ENCODE measurements around the gene VEZF1.

VEZF1 gene

DNA sequence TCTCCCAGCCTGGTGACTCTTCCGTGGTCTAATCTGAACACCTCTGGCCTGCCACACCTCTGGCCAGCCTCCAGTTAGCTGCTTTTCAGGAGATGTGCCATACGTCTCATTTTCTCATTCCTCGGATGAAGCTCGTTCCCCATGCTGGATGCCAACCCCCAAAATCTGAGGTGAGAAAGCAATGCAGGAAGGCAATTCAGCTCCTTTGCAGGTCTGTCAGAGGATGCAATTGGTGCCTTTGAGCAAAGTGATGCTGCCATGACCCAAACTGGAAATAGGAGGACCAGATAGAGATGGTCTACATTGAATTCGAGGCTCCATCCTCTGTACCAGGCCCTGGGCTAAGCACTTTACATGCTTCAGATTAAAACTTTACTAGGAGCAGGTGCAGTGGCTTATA lies 21.8 kb downstream of the VEZF1 start:
- Histone ChIP-seq H3K27ac (ENCODE audit: low read depth, low read length) (no peak overlapping the region), H3K27me3 (ENCODE audit: insufficient read depth, low read length, poor library complexity) (no peaks in the 10 kb centered on the region), H3K18ac (ENCODE audit: low read length) (no peak overlapping the region), H2AK5ac (ENCODE audit: low read length) (no peak overlapping the region), H4K8ac (ENCODE audit: low read depth, low read length) (no peak overlapping the region), H3K9ac (ENCODE audit: low read length) (no peak overlapping the region), H2BK15ac (replicated peaks; ENCODE audit: low read depth) (no peak overlapping the region), H3K4me3 (ENCODE audit: low read length) (no peak overlapping the region), H3K23ac (ENCODE audit: low read length) (no peak overlapping the region), H2BK120ac (ENCODE audit: low read depth, low read length) (no peak overlapping the region), H3K4me2 (ENCODE audit: low read length) (no peak overlapping the region), H3K79me1 (ENCODE audit: low read length) (no peaks in the 10 kb centered on the region), H3K79me2 (ENCODE audit: control insufficient read depth, insufficient read depth, low read length) (no peaks in the 10 kb centered on the region), H3K56ac (ENCODE audit: low read length) (no peak overlapping the region), H3K4me1 (ENCODE audit: control insufficient read depth, low read depth, low read length) (no peaks in the 10 kb centered on the region), H3K4ac (ENCODE audit: low read depth, low read length) (no peak overlapping the region), H2BK5ac (ENCODE audit: low read length) (no peak overlapping the region), H3K36me3 (ENCODE audit: control insufficient read depth, insufficient read depth, low read length) (no peaks in the 10 kb centered on the region), H4K5ac (ENCODE audit: low read length) (no peak overlapping the region)
- DNase-seq = no peak
- no CpG with 5 or more reads among the region's 5 CpGs for WGBS (ENCODE audit: extremely low coverage, insufficient coverage, low lambda C conversion rate)

DNA sequence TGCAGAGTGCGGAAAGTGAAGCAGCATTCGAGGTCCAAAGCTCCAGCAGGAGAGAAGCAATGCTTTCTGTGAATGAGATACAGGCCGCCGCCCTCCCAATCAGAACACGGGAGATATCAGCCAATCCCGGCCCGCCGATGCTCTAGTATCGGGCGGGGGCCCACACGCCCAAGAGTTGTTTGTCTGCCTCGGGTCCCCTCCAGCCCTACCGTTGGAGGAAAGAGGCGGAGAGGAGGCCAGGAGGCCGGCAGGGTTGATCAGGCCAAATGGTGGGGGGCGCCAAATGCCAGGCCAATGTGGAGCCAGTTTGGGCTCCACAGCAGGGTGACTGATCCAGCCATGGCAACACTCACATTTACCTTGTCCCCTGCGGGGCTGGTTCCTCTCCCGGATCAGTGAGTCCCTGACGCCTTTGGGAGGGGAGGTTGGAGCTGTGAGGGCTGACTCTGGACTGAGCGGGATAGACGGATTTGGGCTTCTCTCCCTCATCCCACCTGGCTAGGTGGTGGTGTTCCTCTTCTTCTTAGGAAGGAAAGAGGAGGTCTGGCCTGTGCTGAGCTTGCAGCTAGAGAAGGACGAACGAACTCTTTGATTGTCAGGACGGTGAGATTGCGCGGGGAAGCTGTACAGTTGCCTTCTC lies 22.4 kb downstream of the VEZF1 start:
- Histone ChIP-seq H3K27ac (ENCODE audit: low read depth, low read length) (no peak overlapping the region), H3K27me3 (ENCODE audit: insufficient read depth, low read length, poor library complexity) (no peaks in the 10 kb centered on the region), H3K4me1 (ENCODE audit: control insufficient read depth, low read depth, low read length) (no peaks in the 10 kb centered on the region), H2BK15ac (replicated peaks; ENCODE audit: low read depth) (no peak overlapping the region), H3K4ac (ENCODE audit: low read depth, low read length) (no peak overlapping the region), H3K36me3 (ENCODE audit: control insufficient read depth, insufficient read depth, low read length) (no peaks in the 10 kb centered on the region), H4K5ac (ENCODE audit: low read length) (no peak overlapping the region), H2BK5ac (ENCODE audit: low read length) (no peak overlapping the region), H3K79me1 (ENCODE audit: low read length) (no peaks in the 10 kb centered on the region), H2AK5ac (ENCODE audit: low read length) (no peak overlapping the region), H3K23ac (ENCODE audit: low read length) (no peak overlapping the region), H3K56ac (ENCODE audit: low read length) (no peak overlapping the region), H3K9ac (ENCODE audit: low read length) (no peak overlapping the region), H3K79me2 (ENCODE audit: control insufficient read depth, insufficient read depth, low read length) (no peaks in the 10 kb centered on the region), H3K18ac (ENCODE audit: low read length) (no peak overlapping the region), H3K4me3 (ENCODE audit: low read length) (no peak overlapping the region), H3K4me2 (ENCODE audit: low read length) (no peak overlapping the region), H4K8ac (ENCODE audit: low read depth, low read length) (no peak overlapping the region), H2BK120ac (ENCODE audit: low read depth, low read length) (no peak overlapping the region)
- DNase-seq = no peak
- no CpG with 5 or more reads among the region's 26 CpGs for WGBS (ENCODE audit: extremely low coverage, insufficient coverage, low lambda C conversion rate)

DNA sequence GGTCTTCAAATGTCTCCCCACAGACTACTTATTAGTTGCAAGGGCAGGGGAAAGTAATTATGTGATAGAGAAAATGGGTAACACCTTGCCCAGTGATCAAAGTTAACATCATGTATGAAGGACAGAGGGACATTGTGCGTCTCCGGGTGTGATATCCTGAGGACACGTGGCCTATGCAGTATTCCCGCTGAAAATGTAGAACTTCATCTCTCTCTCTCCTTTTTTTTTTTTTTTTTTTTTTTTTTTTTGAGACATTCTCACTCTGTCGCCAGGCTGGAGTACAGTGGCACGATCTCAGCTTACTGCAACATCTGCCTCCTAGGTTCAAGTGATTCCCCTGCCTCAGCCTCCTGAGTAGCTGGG lies 24.9 kb downstream of the VEZF1 start:
- no peak overlapping the region for H4K8ac ChIP-seq (ENCODE audit: low read depth, low read length)
- no peak overlapping the region for H3K4ac ChIP-seq (ENCODE audit: low read depth, low read length)
- H2AK5ac ChIP-seq (ENCODE audit: low read length) = no peak overlapping the region
- H3K4me3 ChIP-seq (ENCODE audit: low read length) = no peak overlapping the region
- no peaks in the 10 kb centered on the region for H3K4me1 ChIP-seq (ENCODE audit: control insufficient read depth, low read depth, low read length)
- no peaks in the 10 kb centered on the region for H3K79me2 ChIP-seq (ENCODE audit: control insufficient read depth, insufficient read depth, low read length)
- H2BK120ac ChIP-seq (ENCODE audit: low read depth, low read length) = no peak overlapping the region
- H3K79me1 ChIP-seq (ENCODE audit: low read length) = no peaks in the 10 kb centered on the region
- H3K56ac ChIP-seq (ENCODE audit: low read length) = no peak overlapping the region
- no peak for DNase-seq
- no CpG with 5 or more reads among the region's 6 CpGs for WGBS (ENCODE audit: extremely low coverage, insufficient coverage, low lambda C conversion rate)
- no peak overlapping the region for H3K4me2 ChIP-seq (ENCODE audit: low read length)
- H3K36me3 ChIP-seq (ENCODE audit: control insufficient read depth, insufficient read depth, low read length) = no peaks in the 10 kb centered on the region
- no peak overlapping the region for H3K27ac ChIP-seq (ENCODE audit: low read depth, low read length)
- H2BK15ac ChIP-seq (replicated peaks; ENCODE audit: low read depth) = no peak overlapping the region
- no peak overlapping the region for H2BK5ac ChIP-seq (ENCODE audit: low read length)
- no peaks in the 10 kb centered on the region for H3K27me3 ChIP-seq (ENCODE audit: insufficient read depth, low read length, poor library complexity)
- no peak overlapping the region for H4K5ac ChIP-seq (ENCODE audit: low read length)
- no peak overlapping the region for H3K18ac ChIP-seq (ENCODE audit: low read length)
- H3K23ac ChIP-seq (ENCODE audit: low read length) = no peak overlapping the region
- H3K9ac ChIP-seq (ENCODE audit: low read length) = no peak overlapping the region

DNA sequence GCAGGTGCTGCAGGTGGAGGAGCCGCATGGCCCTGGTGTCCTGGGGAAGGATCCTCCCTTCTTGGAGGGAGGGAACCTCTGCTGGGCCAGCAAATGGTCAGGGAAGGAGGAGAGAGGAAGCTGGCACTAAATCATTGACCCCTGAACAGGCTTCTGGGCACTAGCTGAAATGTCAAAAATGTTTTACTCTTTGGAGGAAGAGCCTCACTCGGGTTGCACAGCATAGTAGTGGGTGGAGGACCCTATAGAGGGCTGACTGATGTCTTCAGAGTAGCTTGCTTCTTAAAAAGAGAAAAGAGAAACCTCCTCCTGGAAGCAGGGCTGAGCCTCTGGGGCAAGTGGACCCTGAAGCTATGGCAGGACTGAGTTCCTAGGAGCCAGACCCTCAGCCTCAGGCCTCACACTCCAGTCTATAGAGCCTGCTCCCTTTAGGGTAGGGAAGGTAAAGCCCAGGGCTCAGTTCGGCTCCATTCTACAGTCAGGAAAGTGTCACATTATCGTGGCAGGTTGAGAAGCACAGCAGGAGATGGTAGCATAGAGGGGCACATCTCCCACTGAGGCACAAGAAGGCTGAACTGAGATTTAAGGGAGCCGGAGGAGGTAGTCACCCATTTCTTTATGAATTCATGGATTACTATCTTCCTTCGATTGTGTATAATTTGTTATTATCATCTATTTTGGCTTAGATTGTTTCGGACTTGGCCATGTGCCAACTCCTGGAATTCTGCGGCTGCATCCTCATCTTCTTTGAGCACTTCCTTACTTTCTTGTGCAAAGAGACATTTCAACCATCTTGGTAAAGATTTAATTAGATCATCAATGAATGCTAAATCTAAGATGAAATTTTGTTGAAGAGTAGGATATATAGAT lies 25.5 kb downstream of the VEZF1 start:
- Histone ChIP-seq H2BK5ac (ENCODE audit: low read length) (no peak overlapping the region), H3K4me3 (ENCODE audit: low read length) (no peak overlapping the region), H3K36me3 (ENCODE audit: control insufficient read depth, insufficient read depth, low read length) (no peaks in the 10 kb centered on the region), H2BK15ac (replicated peaks; ENCODE audit: low read depth) (no peak overlapping the region), H3K18ac (ENCODE audit: low read length) (no peak overlapping the region), H3K56ac (ENCODE audit: low read length) (no peak overlapping the region), H3K79me1 (ENCODE audit: low read length) (no peaks in the 10 kb centered on the region), H3K23ac (ENCODE audit: low read length) (no peak overlapping the region), H3K4me2 (ENCODE audit: low read length) (no peak overlapping the region), H3K4me1 (ENCODE audit: control insufficient read depth, low read depth, low read length) (peaks cover 3% of the 10 kb centered on the region), H3K4ac (ENCODE audit: low read depth, low read length) (no peak overlapping the region), H3K79me2 (ENCODE audit: control insufficient read depth, insufficient read depth, low read length) (no peaks in the 10 kb centered on the region), H4K8ac (ENCODE audit: low read depth, low read length) (no peak overlapping the region), H3K9ac (ENCODE audit: low read length) (no peak overlapping the region), H2BK120ac (ENCODE audit: low read depth, low read length) (no peak overlapping the region), H4K5ac (ENCODE audit: low read length) (no peak overlapping the region), H3K27me3 (ENCODE audit: insufficient read depth, low read length, poor library complexity) (no peaks in the 10 kb centered on the region), H3K27ac (ENCODE audit: low read depth, low read length) (no peak overlapping the region), H2AK5ac (ENCODE audit: low read length) (no peak overlapping the region)
- no peak for DNase-seq
- no CpG with 5 or more reads among the region's 8 CpGs for WGBS (ENCODE audit: extremely low coverage, insufficient coverage, low lambda C conversion rate)

DNA sequence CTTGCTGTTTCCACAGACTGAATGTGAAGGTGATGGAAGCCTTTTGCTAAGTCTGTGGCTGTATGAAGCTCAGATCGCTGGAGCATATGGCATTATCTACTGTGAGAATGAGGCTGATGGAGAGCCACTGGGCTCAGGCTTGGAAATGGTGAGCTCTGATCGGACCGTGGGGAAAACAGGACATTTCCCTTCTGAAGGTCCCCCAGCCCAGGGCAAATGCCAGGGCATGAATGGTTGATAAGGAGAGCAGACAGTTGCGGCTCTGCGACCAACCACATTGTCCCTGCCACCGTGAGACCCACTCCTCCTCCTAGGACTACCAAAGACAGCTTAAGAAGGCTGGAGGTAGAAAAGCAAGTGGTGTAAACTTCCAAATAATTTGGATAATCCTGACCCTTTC lies 28.1 kb downstream of the VEZF1 start:
- Histone ChIP-seq H2BK15ac (replicated peaks; ENCODE audit: low read depth) (no peak overlapping the region), H2AK5ac (ENCODE audit: low read length) (no peak overlapping the region), H3K56ac (ENCODE audit: low read length) (no peak overlapping the region), H4K8ac (ENCODE audit: low read depth, low read length) (no peak overlapping the region), H3K79me1 (ENCODE audit: low read length) (no peaks in the 10 kb centered on the region), H3K23ac (ENCODE audit: low read length) (no peak overlapping the region), H3K27ac (ENCODE audit: low read depth, low read length) (no peak overlapping the region), H3K79me2 (ENCODE audit: control insufficient read depth, insufficient read depth, low read length) (no peaks in the 10 kb centered on the region), H3K4me3 (ENCODE audit: low read length) (no peak overlapping the region), H3K36me3 (ENCODE audit: control insufficient read depth, insufficient read depth, low read length) (no peaks in the 10 kb centered on the region), H2BK5ac (ENCODE audit: low read length) (no peak overlapping the region), H4K5ac (ENCODE audit: low read length) (no peak overlapping the region), H3K18ac (ENCODE audit: low read length) (no peak overlapping the region), H3K4me1 (ENCODE audit: control insufficient read depth, low read depth, low read length) (peaks cover 14% of the 10 kb centered on the region), H2BK120ac (ENCODE audit: low read depth, low read length) (no peak overlapping the region), H3K4ac (ENCODE audit: low read depth, low read length) (no peak overlapping the region), H3K4me2 (ENCODE audit: low read length) (no peak overlapping the region), H3K27me3 (ENCODE audit: insufficient read depth, low read length, poor library complexity) (no peaks in the 10 kb centered on the region), H3K9ac (ENCODE audit: low read length) (no peak overlapping the region)
- no CpG with 5 or more reads among the region's 6 CpGs for WGBS (ENCODE audit: extremely low coverage, insufficient coverage, low lambda C conversion rate)
- DNase-seq = no peak

All from mesendoderm (in vitro differentiated cells).